HUDEP-2 (cell line): ENCODE results near the gene MOB2.
A peak's percentile ranks its signal among the peaks of the same experiment; 100 is the strongest.

ENCODE experiments used
- DNase-seq, 76 experiments: peaks; one replicate each; lab custom pipeline; 2025; ENCODE audit not compliant: unreplicated experiment in 76 of 76; lab: John Stamatoyannopoulos, UW

Gene MOB2, protein sequence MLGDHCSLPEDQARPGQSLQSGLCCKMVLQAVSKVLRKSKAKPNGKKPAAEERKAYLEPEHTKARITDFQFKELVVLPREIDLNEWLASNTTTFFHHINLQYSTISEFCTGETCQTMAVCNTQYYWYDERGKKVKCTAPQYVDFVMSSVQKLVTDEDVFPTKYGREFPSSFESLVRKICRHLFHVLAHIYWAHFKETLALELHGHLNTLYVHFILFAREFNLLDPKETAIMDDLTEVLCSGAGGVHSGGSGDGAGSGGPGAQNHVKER

DNA sequence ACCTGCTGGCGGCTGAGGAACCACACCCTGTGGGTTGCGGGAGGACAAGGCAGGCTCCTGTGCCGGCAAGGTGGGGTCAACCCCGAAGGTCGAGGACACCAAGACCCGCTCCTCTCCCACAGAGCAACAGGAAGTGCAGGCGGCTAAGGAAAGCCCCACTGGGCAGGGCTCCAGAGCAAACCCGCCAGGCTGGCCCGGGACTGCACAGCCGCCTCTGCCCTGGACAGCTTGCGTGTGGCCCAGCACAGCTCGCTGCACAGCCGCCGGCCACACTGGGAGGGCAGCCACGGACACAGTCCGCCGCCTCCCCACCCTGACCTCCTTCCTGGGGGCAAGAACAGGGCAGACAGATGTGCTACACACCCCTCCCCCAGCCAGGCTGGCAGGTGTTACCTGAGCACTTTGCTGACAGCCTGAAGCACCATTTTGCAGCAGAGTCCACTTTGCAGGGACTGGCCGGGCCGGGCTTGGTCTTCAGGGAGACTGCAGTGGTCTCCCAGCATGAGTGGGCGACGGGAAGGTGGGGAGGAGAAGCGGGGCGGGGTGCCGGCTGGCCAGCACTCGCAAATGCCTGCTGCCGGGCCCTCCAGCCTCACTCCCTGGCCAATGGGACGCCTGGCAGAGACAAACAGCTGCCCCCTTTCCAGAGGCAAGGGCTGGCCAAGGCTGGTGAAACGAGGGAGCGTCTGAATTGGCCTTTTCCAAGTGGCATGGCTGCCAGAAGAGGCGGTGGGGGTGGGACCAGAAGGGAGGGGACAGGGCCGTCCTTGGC lies at the start of gene MOB2:
MOB2 (minus strand) TSS at position 726 of the 772 bp plus-strand sequence; CDS start at position 503, 223 bp downstream.
- DNase-seq, result no peak

DNA sequence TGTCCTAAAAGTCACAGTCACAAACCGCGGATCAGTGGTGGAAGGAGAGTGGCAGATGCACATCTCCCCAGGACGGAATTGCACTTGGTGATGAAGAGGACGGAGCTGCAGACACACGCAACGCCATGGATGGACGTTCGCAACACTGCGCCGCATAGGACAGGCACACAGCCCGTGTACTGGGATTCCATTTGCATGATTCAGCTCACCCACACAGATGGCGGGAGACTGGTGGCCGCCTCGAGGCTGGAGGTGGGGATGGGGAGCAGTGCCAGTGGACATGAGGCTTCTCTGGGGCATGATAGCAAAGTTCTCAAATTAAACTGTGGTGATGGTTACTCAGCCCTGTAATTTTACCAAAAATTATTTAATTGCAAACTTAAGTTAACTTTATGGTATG lies 48.1 kb upstream of the MOB2 start:
- no peak for DNase-seq

DNA sequence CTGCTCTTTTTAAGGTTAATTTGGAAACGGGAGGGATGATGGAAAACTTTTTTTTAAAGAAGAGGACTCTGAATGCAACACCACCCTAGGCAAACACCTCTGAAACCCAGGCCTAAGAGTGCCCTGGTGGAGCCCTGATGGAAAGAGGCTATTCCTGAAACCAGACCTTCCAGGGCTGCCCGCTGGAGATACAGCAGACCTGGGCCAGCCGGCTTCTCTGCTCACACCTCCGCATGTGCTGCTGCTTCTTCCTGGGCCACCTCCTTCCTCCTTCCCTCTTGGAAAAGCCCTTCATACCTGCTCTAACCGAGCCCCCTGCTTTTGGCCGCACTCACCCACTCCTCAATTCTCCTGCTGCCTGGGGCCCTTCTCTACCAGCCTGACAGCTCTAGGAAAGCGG lies 47.6 kb upstream of the MOB2 start:
- no peak for DNase-seq

DNA sequence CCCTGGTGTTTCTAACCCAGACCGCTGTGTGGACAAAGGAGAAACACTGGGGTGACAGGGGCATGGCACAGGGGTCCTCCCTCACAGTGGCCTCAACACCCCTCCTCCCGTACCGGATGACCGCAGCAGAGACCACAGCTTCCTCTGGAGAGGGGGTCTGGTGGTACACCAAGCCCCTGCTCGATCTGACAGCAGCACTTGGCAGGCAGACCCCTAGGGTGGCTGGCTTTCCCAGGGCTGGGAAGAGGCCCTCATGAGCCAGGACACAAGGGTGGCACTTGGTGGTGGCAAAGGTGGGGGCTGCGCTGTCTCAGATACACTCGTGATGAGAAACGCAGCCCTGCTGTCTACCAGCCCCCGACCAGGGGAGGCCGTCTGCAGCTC lies 46.8 kb upstream of the MOB2 start:
- DNase-seq, result no peak

DNA sequence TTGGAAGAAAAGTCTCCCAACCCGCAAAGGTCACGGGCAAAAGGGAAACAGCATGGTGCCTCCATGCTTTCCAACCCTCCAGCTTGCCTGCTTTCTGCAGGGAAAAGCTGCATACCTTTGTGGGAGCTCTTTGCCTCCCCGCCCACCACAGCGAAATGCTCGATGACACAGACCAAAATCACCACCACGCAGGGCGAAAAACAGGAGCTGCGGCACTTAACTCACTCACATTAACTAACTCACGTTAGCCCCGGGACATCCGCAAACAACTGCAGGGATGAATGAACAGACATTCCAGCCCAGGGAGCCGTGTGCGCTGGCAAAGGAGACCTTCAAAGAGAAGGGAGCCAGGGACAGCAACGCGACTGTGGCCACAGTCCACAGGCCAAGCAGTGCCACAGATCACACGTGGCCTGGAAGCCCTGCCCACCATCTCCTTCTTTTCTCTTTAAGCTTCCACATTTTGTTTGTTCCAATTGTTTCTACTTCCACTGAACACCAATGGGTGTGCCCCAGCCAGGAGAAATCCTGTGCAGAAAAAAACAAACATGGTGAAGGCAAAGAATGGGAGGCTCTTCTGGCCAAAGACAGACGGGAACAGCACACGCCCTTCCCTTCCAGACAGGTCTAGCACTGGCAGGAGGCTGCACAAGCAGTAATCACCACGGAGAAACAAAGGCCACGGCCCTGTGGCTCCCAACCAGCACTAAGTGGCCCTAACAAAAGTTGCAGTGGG lies 46.2 kb upstream of the MOB2 start:
- no peak for DNase-seq

DNA sequence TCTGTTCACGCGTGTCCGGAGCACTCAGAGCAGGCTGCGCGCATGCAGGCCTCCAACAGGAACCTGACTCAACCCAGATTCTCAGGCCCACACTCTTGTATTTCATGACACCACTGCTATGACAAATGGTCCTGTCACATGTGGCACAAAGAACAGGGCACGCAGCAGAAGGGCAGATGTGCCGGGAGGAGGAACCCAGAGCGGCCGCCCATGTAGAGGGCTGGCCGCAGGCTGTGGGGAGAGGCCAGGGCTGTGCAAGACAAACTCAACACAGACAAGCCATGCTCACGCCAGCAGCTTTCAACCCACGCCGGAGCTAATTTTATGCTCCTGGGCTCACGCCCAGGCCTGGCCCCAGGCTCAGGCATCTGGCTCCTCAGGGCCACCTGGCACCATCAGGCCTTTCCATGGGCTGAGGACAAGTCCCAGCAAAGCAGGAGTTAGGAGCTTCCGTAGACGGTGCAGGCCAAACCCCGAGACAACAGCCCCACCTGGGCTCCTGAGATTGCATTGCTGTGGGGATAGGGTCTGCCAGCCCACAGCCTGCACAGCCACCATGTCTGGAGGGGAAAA lies 45.5 kb upstream of the MOB2 start:
- DNase-seq, result no peak

DNA sequence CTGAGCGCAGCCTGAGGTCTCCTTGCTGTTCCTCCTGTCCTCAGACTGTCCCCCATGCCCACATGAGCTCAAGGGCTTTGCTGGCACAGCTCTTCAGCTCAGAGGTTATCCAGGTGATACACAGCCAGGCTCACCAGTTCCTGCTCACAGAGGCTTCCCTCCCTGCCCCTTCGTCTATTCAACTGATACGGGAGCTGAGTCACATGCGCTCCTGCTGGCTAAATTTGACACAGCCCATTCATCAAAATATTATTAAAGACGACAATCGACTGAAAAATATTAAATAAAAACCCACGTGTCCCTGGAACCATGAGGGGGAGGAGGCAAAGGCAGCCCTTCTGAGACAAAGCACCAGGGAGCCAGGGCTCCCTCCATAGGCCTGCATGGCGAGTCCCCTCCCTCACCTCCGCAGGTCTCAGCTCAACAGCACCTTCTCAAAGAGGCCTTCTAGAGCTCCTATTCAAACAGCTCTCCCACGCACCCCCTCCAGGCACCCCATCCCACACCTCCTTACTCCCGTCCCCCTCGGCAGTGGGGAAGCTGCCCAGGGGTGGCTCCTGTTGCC lies 45.0 kb upstream of the MOB2 start:
- DNase-seq, result no peak

DNA sequence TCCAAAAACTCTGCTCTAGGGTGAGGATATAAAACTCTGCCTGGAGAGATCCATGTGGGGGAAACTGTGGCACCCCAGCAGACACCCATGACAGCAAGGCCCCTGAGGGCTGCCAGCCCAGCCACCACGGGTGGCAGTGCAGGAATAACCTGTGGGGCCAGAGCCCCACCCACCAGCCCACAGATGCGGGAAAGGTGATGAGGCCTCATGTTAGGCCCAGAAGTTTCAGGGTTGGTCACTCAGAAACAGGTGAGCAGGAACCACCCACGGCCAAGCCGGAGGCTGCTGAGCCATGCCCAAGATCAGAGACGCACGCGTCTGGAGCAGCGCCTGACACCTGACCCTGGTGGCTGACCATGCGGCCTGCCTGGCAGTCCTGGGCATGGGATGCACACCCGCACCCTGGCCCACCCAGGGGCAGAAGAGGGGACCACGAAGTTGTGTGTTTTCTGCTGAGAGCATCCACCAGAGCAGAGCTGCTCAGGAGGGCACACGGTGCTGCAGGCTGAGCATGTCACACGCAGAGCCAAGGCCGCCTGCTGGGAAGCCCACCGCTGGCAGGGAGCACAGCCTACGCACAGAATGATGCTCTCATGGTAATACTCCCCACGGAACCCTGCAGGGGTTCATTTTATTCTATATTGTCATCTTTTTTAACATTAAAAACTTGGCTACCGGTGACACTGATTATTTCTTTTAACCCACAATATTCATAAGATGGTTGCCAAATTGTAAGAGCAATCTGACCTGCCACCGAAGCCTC lies 44.3 kb upstream of the MOB2 start:
- DNase-seq, result no peak

DNA sequence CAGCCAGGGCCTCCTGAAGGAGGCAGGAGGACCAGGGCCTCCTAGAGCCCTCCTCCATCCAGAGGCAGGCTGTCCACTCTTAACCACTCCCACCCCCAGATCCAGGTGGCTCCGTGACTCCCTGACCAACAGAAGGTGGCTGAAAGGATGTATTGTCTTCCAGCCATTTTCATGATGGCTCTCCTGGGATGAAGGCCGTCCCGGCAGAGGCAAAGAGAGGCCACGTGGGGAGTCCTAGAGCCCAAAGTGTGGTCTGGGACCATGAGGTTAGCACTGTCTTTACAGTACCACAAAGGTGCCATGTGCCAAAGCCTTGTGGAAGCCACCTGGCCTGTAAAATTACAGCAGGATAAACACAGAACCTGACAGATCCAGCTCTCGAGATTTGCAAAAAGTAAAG lies 43.2 kb upstream of the MOB2 start:
- no peak for DNase-seq

DNA sequence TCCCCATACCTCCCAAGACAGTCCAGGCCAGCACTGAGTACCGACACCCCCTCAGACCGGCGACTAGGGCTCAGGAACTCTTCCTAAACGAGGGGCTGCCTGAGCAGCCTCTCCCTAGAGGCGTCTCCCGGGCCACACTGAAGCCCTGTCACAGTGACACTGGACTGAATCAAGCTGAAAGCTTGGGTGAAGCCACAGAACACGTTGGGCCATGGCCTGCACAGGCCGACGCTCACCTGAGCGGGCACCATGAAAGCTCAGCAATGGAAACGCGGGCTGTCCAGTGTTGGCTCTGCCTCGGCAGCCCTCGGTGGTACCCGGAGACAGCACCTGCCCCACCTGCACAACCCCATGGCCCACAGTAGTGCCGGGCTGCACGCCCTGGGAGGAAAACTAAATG lies 42.7 kb upstream of the MOB2 start:
- no peak for DNase-seq

DNA sequence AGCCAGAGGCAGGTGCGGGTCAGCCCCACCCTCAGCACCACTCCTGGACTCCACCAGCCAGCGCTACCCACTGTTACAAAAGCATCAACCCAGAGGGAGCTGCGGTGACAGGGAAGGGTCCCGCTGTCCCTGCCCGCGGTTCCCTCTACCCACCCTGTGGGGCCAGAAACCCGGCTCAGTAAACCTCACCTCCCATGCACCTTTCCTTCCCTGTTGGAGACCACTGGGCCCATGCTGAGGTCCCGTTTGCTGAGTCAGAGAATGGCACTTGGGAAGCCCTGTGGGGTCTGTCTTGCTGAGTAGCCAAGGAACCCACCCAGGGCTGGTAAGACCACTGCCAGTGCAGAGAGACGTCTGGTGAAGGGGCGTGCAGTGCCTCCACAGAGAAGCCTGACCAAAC lies 42.1 kb upstream of the MOB2 start:
- DNase-seq, result no peak

DNA sequence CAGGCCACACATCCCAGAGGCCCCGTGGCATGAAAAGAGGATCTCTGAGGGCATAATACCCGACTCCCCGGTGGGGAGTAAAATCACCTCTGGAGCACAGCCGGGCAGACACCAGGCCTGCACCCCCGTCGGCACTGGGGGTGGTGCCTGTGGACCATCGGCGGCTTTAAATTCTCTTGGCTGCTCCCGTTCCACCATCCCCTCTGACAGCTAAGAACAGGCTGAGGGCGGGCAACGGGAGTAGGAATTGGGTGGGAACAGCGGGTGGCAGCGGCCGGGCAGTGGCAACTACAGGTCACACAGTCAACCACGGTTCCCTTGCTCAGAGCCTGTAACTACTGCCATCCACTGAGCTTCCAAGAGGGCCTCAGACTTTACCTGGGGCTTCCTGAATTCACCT lies 40.2 kb upstream of the MOB2 start:
- no peak for DNase-seq

DNA sequence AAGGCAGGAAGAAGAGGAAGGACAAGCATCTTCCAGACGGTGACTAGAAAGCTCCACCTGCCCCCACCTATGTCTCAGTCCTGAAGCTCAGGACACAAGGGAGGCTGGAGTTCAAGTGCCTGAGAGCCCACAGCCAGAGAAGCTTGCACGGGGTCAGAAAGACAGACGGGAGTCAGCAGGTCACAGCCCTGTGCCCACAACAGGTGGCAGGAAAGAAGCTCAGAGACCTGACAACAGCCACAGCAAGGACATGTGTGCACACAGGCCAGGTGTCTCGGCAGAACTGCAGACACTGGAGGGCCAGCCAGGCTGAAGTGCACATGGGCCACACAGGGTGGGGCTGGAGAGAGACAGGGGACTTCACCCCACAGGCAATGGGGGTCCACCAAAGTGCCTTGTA lies 37.2 kb upstream of the MOB2 start:
- DNase-seq, result no peak

DNA sequence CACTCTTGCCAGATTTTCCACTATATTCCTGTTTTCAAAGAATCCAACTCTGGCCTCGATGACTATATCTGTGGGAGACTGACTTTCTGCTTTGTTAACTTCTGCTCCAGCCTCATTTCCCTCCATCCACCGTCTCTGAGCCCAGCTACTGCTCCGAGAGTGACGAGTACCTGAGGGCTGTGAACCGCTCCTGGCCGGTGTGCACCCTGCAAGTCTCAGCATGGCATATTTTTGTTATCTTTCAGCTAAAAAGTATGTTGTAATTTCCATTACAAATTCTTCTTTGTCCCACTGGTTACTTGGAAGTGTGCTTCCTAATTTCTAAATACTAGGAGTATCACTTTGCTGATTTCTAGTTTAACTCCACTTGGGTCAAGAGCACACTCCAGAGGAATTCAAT lies 36.5 kb upstream of the MOB2 start:
- DNase-seq, result no peak

DNA sequence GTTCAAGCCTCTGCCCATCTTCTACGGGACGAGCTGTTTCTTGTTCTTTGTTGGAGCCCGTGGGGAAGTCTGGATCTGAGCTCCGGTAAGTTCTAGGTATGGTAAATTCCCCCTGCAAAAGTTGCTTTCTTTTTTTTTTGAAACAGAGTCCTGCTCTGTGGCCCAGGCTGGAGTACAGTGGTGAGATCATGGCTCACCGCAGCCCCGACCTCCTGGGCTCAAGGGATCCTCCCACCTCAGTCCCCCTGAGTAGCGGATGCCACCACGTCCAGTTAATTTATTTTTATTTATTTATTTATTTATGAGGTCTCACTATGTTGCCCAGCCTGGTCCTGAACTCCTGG lies 35.5 kb upstream of the MOB2 start:
- DNase-seq, result no peak

DNA sequence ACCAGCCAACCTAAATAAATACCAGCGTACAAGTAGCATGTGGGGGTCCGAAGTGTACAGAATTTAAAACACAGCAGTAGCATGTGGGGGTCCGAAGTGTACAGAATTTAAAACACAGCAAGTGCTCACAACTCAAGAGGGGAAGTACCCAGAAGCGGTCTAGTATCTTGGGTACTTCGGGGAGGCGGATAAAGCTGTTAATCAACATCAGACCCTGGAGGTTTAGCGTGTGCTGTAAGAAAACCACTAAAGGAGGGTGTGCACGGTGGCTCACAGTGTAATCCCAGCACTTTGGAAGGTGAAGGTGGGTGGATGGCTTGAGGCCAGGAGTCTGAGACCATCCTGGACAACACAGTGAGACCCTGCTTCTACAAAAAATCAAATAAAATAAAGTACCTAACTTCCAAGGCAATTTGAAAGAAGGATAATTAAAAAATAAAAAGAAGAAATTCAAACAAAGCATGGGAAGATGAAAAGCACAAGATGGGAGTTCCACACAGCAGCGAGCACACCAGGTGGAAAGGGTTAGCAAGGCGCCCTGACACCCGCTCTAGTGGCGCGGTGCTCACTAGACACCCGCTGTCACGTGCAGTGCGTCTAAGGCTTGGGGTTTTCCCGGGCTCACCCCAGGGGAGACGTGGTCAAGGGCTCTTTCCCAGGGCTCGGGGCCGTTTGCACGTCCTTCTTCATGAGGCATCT lies 35.0 kb upstream of the MOB2 start:
- DNase-seq, result no peak

DNA sequence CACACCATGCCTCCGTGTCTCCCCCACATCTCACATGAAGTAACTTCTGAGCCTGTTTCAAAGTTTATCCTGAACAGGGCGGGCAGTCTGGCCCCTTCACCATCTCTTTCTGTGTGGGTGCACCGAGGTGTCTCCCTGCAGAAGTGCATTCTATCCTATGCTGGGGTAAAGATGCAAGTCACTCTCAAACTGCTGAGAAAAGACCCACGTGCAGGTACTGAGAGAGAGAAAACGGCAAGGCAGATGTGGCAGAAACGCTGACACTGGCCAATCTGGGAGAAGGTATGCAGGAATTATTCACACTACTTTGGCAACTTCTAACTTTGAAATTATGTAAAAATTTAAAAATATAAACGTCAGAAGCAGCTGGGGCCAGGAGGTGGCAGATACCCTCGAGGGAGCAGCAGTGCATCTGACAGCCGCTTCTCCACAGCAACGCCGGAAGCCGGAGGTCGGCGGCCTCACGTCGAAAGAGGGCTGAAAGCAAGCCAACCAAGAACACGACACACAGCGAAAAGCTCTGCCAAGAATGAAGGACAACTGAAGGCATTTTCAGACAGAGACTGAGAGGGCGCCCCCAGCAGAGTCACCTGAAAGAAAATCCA lies 34.2 kb upstream of the MOB2 start:
- DNase-seq, result peak in 4 of 76 experiments; percentile 4 to 17 (median 8)

DNA sequence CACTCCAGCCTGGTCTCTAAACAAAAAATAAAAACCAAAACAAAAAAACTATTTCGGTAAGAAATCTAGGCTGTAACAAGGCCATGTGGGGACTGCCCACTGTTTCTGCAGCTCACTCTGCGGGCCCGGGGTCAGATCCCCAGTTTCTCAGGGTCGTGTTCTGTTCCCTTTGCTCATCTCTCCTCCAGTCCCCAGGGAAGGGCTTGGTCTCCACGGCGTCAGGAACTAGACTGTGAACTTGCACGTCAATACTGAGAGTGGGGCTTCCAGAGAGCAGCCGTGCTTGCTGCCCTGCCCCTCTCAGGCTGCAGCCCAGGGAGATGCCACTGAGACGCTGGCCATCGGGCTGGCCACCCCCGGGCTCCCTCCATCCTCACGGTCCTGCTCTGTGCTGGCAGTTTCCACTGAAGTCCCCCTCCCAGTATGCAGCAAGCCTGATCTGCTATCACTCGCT lies 33.7 kb upstream of the MOB2 start:
- DNase-seq, result no peak
